GM23248 (cell line): Measurements from ENCODE around the gene TNFAIP1. TPM values are rescaled to one million over a fixed set of nuclear protein-coding genes. Genes with fewer than 3 reads are reported as not detected.

Experiments used
- DNase-seq: peaks from one replicate; pipeline ENCODE4 v3.0.0-alpha.2; 2015
- H2AFZ ChIP-seq: fragments of 200-600 bp; sonication (generic); 2 replicates; pipeline ENCODE4 v1.6.1; 2016; ENCODE audit warnings: antibody characterized with exemption
- H3F3A ChIP-seq: fragments of 200-600 bp; sonication (generic); 2 replicates; pipeline ENCODE4 v1.6.1; 2016; ENCODE audit warnings: mild to moderate bottlenecking, antibody characterized with exemption, mixed run types; ENCODE audit not compliant: insufficient read depth
- H3K27ac ChIP-seq: fragments of 200-600 bp; sonication (generic); 2 replicates; pipeline ENCODE4 v1.5.1; 2016; ENCODE audit warnings: mild to moderate bottlenecking
- H3K27me3 ChIP-seq: fragments of 200-600 bp; sonication (generic); replicated peaks from 2 replicates; pipeline ENCODE4 v1.6.1; 2016; ENCODE audit warnings: mild to moderate bottlenecking; ENCODE audit not compliant: insufficient read depth
- H3K36me3 ChIP-seq: fragments of 200-600 bp; sonication (generic); 2 replicates; pipeline ENCODE4 v1.6.1; 2016; ENCODE audit warnings: low read depth, mild to moderate bottlenecking
- H3K4me1 ChIP-seq: fragments of 200-600 bp; sonication (generic); 2 replicates; pipeline ENCODE4 v1.6.1; 2016; ENCODE audit warnings: mild to moderate bottlenecking; ENCODE audit not compliant: insufficient read depth
- H3K4me2 ChIP-seq: fragments of 200-600 bp; sonication (generic); one replicate; pipeline ENCODE4 v1.6.1; 2016; ENCODE audit warnings: mild to moderate bottlenecking; ENCODE audit not compliant: unreplicated experiment
- H3K4me3 ChIP-seq: fragments of 200-600 bp; sonication (generic); 2 replicates; pipeline ENCODE4 v1.5.1; 2016; ENCODE audit warnings: mild to moderate bottlenecking
- H3K79me2 ChIP-seq: fragments of 200-600 bp; sonication (generic); 2 replicates; pipeline ENCODE4 v1.6.1; 2016; ENCODE audit warnings: mild to moderate bottlenecking; ENCODE audit not compliant: insufficient read depth
- H3K9ac ChIP-seq: fragments of 200-600 bp; sonication (generic); 2 replicates; pipeline ENCODE4 v1.6.1; 2016; ENCODE audit warnings: mild to moderate bottlenecking
- H3K9me2 ChIP-seq: fragments of 200-600 bp; sonication (generic); 2 replicates; pipeline ENCODE4 v1.6.1; 2016; ENCODE audit warnings: mixed run types, mild to moderate bottlenecking, moderate library complexity; ENCODE audit not compliant: insufficient read depth
- H3K9me3 ChIP-seq: fragments of 200-600 bp; sonication (generic); one replicate; pipeline ENCODE4 v1.6.1; 2017; ENCODE audit warnings: low read depth
- H4K20me1 ChIP-seq: fragments of 200-600 bp; sonication (generic); 2 replicates; pipeline ENCODE4 v1.6.0; 2016; ENCODE audit not compliant: insufficient read depth
- EZH2 ChIP-seq: fragments of 200-600 bp; sonication (generic); IDR thresholded peaks from 2 replicates; pipeline ENCODE4 v1.6.1; 2018; ENCODE audit warnings: antibody characterized with exemption, mild to moderate bottlenecking; ENCODE audit not compliant: insufficient read depth, poor library complexity, severe bottlenecking
- EZH2phosphoT487 ChIP-seq: fragments of 200-600 bp; sonication (generic); IDR thresholded peaks from 2 replicates; pipeline ENCODE4 v1.6.1; 2018; ENCODE audit warnings: antibody characterized with exemption, moderate library complexity, mild to moderate bottlenecking, low read depth; ENCODE audit not compliant: insufficient read depth
- WGBS, 2 experiments: methylation state at CpG; one replicate each; pipeline ENCODE4 v1.1.6; 2015 to 2017; ENCODE audit warnings: low lambda C conversion rate in 2 of 2, low coverage in 1 of 2; ENCODE audit errors: missing lambda C conversion rate in 2 of 2; 5-methylcytosine and 5-hydroxymethylcytosine counted together
- in situ Hi-C: fragments of 300-500 bp; cut with MboI; formaldehyde crosslinking; loops from 2 replicates; pipeline ENCODE4 v1.15.0; 2020
- polyA plus RNA-seq: library from polyadenylated mRNA; unstranded; fragments of >200 nt; fragmentation: Nextera tagmentation; extraction: Ambion mirVana; gene quantifications from 2 replicates; pipeline ENCODE4 v1.2.1, GENCODE V29; 2016
- total RNA-seq: library from RNA; depleted of rRNA; stranded (reverse); fragments of >200 nt; shearing (Covaris generic); gene quantifications from 2 replicates; pipeline ENCODE4 v1.2.3, GENCODE V29; 2014

TNFAIP1 gene
- total and polyA plus RNA-seq, 2 experiments from 2014 or later = 47.7 to 53.7 TPM

DNA sequence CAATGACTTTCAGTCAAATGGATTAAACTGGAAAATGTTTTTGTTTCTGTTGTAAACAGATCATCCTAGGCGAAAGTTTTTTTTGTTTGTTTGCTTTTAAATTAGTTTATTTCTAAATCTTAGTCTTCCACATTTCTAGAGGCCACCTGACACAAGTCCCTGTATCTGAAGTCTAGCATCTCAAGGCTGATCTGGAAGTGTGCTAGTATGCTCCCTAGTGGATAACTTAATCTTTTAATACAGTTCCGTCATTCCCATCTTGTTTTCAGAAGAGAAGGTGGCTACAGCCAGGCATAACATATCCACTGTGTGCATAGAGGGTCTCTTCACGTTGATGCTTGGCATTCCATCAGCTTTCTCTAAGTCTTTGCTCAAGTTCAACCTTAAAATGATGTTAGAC, 7.9 kb upstream of the TNFAIP1 start:
- TF ChIP-seq EZH2 (no peak), EZH2phosphoT487 (no peak)
- no peaks in the 10 kb centered on the region for H3K9me2 ChIP-seq
- H4K20me1 ChIP-seq = no peaks in the 10 kb centered on the region
- peaks cover 14% of the 10 kb centered on the region; the same call in 1 of the 2 replicates for H3F3A ChIP-seq
- no peak overlapping the region for H3K9ac ChIP-seq
- no peaks in the 10 kb centered on the region for H3K9me3 ChIP-seq
- peaks cover 11% of the 10 kb centered on the region; the same call in 1 of the 2 replicates for H3K36me3 ChIP-seq
- peak; percentile 34 for DNase-seq
- no peak overlapping the region for H2AFZ ChIP-seq
- H3K4me2 ChIP-seq = no peak overlapping the region
- H3K27ac ChIP-seq = no peak overlapping the region
- no peaks in the 10 kb centered on the region for H3K27me3 ChIP-seq
- 67 to 75% methylated on average over 3 of the region's 3 CpGs for WGBS, 2 experiments
- H3K4me3 ChIP-seq = no peak overlapping the region
- peaks cover 32% of the 10 kb centered on the region for H3K79me2 ChIP-seq
- in situ Hi-C loops = no loop called here
- H3K4me1 ChIP-seq = 0 out of 2 replicates have a peak, but pooled peaks cover 4% of the 10 kb centered on the region

DNA sequence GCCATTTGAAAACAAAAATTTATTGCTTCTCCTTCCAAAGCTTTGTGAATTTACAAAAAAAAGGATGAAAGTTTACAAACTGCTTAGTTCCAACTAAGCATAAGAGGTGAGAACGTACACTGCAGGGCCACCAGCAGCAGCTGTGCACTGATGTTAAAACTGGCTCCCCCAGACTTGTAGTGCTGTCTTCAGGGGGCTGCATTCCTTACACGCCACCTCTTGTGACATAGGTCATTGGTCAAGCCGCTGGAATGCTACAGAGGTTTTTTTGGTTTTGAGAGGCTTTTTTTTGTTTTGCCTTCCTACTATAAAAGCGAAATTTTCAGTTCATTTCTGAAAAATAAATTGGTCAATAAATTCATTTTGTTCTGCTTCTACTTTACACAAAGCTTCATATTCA, 7.2 kb upstream of the TNFAIP1 start:
- H3K36me3 ChIP-seq = peaks cover 11% of the 10 kb centered on the region; the same call in 1 of the 2 replicates
- no peaks in the 10 kb centered on the region for H4K20me1 ChIP-seq
- peaks cover 14% of the 10 kb centered on the region; the same call in 1 of the 2 replicates for H3F3A ChIP-seq
- no peaks in the 10 kb centered on the region for H3K9me3 ChIP-seq
- H3K9me2 ChIP-seq = no peaks in the 10 kb centered on the region
- H3K79me2 ChIP-seq = peaks cover 38% of the 10 kb centered on the region
- no peak overlapping the region for H3K4me2 ChIP-seq
- no peak overlapping the region for H3K27ac ChIP-seq
- WGBS, 2 experiments = 74 to 76% methylated on average over 4 of the region's 4 CpGs
- peaks cover 8% of the 10 kb centered on the region for H3K4me1 ChIP-seq
- H2AFZ ChIP-seq = no peak overlapping the region
- no peak overlapping the region for H3K9ac ChIP-seq
- H3K4me3 ChIP-seq = no peak overlapping the region
- no peak for TF ChIP-seq EZH2
- TF ChIP-seq EZH2phosphoT487 = no peak
- in situ Hi-C loops = no loop called here
- H3K27me3 ChIP-seq = no peaks in the 10 kb centered on the region
- no peak for DNase-seq

DNA sequence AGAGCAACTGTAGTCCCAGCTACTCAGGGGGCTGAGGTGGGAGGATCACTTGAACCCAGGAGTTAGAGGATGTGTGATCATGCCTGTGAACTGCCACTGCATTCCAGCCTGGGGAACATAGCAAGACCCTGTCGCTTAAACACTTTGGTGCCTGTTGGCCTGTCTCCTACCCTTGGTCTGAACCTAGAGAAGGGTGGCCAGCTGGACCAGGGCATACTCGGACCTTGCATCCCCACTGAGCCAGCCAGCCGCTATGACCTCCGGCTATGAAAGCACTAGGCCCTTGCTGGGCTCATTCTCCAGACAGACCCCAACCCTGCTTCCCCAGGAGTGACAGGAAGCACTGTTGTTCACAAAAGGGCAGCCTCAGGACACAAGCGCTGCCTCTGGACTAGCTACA, 4.9 kb upstream of the TNFAIP1 start:
- no peak overlapping the region for H3K9ac ChIP-seq
- H3K27ac ChIP-seq = no peak overlapping the region
- H3K9me3 ChIP-seq = no peaks in the 10 kb centered on the region
- H3K36me3 ChIP-seq = peaks cover 11% of the 10 kb centered on the region; the same call in 1 of the 2 replicates
- H3K79me2 ChIP-seq = peaks cover 57% of the 10 kb centered on the region
- H3K9me2 ChIP-seq = no peaks in the 10 kb centered on the region
- no peak overlapping the region for H3K4me3 ChIP-seq
- no peak overlapping the region for H2AFZ ChIP-seq
- peaks cover 20% of the 10 kb centered on the region for H3K4me1 ChIP-seq
- no peaks in the 10 kb centered on the region for H4K20me1 ChIP-seq
- 95 to 98% methylated on average over 5 of the region's 5 CpGs for WGBS, 2 experiments
- in situ Hi-C loops = loop anchor here (5.0 kb wide), 1 partner anchor 83 kb away; no protein-coding TSS in a partner anchor
- no peak for DNase-seq
- peaks cover 23% of the 10 kb centered on the region for H3F3A ChIP-seq
- no peak for TF ChIP-seq EZH2phosphoT487
- H3K27me3 ChIP-seq = no peaks in the 10 kb centered on the region
- H3K4me2 ChIP-seq = no peak overlapping the region

DNA sequence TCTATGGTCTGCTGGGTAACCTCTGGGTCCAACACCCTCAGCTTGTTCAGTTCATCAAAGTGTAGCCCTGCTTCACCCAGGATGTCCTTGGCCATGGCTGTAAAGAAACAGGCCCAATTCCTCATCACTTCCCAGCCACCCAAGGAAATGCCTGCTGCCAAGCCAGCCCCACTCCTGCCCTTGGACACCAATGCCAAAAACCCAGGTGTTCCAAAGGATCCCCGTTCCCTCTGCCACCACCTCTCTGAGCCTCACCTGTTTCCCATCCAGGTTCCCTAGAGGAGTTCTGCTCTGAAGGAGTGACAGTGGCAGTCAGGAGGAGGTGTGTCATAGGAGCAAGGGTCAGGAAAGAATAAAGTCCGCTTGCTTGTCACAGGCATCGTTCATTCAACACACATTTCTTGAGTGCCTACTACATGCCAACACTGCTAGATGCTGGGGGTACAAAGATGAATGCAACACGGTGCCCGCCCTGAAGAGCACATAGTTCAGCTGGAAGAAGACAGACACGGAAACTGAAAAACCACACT, 3.6 kb upstream of the TNFAIP1 start:
- H3K9me2 ChIP-seq = no peaks in the 10 kb centered on the region
- H3K79me2 ChIP-seq = peaks cover 69% of the 10 kb centered on the region
- no peak overlapping the region for H3K27ac ChIP-seq
- no peaks in the 10 kb centered on the region for H3K27me3 ChIP-seq
- H3F3A ChIP-seq = peaks cover 23% of the 10 kb centered on the region
- peaks cover 11% of the 10 kb centered on the region; the same call in 1 of the 2 replicates for H3K36me3 ChIP-seq
- no peaks in the 10 kb centered on the region for H3K9me3 ChIP-seq
- DNase-seq = no peak
- H3K4me1 ChIP-seq = peaks cover 26% of the 10 kb centered on the region
- 76 to 81% methylated on average over 6 of the region's 6 CpGs for WGBS, 2 experiments
- H2AFZ ChIP-seq = no peak overlapping the region
- no peaks in the 10 kb centered on the region for H4K20me1 ChIP-seq
- no peak overlapping the region for H3K4me2 ChIP-seq
- TF ChIP-seq EZH2phosphoT487 = no peak
- TF ChIP-seq EZH2 = no peak
- in situ Hi-C loops = loop anchor here (5.0 kb wide), 1 partner anchor 85 kb away; no protein-coding TSS in a partner anchor
- H3K9ac ChIP-seq = no peak overlapping the region
- H3K4me3 ChIP-seq = no peak overlapping the region
